CD14-positive monocyte (primary cell): ENCODE measurements around the gene ADAMTS17. TPM values are rescaled to one million over a fixed set of nuclear protein-coding genes. Genes with fewer than 3 reads are reported as not detected.

Experiments
- DNase-seq, 3 donors: peaks; one replicate each; pipeline ENCODE4 v3.0.0-alpha.2; 2011 to 2022
- H2AFZ ChIP-seq: 2 replicates; pipeline ENCODE4 v1.6.0; 2012; ENCODE audit warnings: mild to moderate bottlenecking, low read depth, low read length, inconsistent platforms; ENCODE audit not compliant: insufficient read depth, poor library complexity, severe bottlenecking
- H3K27ac ChIP-seq, 2 donors: 1 replicate in 1 of 2; 2 replicates in 1 of 2; pipeline ENCODE4 v1.5.1; 2012 to 2013; ENCODE audit warnings: low read length in 2 of 2, control low read depth in 1 of 2, inconsistent platforms in 1 of 2, low read depth in 1 of 2, mild to moderate bottlenecking in 1 of 2
- H3K27me3 ChIP-seq, 2 donors: one replicate each; pipeline versions ENCODE4 v1.6.0 to v1.6.1; 2011 to 2013; ENCODE audit warnings: low read length in 2 of 2; ENCODE audit not compliant: control insufficient read depth in 2 of 2, insufficient read depth in 2 of 2
- H3K36me3 ChIP-seq, 2 donors: replicated peaks in 1 of 2; 1 replicate in 1 of 2; 2 replicates in 1 of 2; pipeline versions ENCODE4 v1.5.1 to v1.6.1; 2012 to 2013; ENCODE audit warnings: low read length in 2 of 2, control low read depth in 1 of 2, inconsistent platforms in 1 of 2, mild to moderate bottlenecking in 1 of 2; ENCODE audit not compliant: insufficient read depth in 2 of 2, control insufficient read depth in 1 of 2
- H3K4me1 ChIP-seq, 2 donors: 1 replicate in 1 of 2; 2 replicates in 1 of 2; pipeline versions ENCODE4 v1.5.1 to v1.6.1; 2012 to 2013; ENCODE audit warnings: low read length in 2 of 2, control low read depth in 1 of 2, inconsistent platforms in 1 of 2, mild to moderate bottlenecking in 1 of 2, moderate library complexity in 1 of 2; ENCODE audit not compliant: insufficient read depth in 2 of 2, control insufficient read depth in 1 of 2
- H3K4me2 ChIP-seq: replicated peaks from 2 replicates; pipeline ENCODE3; 2012; ENCODE audit warnings: low read length, moderate library complexity, mild to moderate bottlenecking; ENCODE audit not compliant: poor library complexity, severe bottlenecking; ENCODE audit errors: extremely low read depth
- H3K4me3 ChIP-seq, 3 experiments: fragments of 200-600 bp in 1 of 3; sonication (generic) in 1 of 3; replicated peaks in 1 of 3; 1 replicate in 2 of 3; 2 replicates in 1 of 3; pipeline ENCODE4 v1.5.1; 2011 to 2013; ENCODE audit warnings: low read length in 3 of 3, mild to moderate bottlenecking in 3 of 3, control low read depth in 2 of 3, low read depth in 2 of 3, inconsistent platforms in 1 of 3, moderate library complexity in 1 of 3
- H3K79me2 ChIP-seq: 2 replicates; pipeline ENCODE4 v1.6.0; 2012; ENCODE audit warnings: mild to moderate bottlenecking, control low read depth, inconsistent platforms, low read length, moderate library complexity; ENCODE audit not compliant: insufficient read depth
- H3K9ac ChIP-seq: 2 replicates; pipeline ENCODE4 v1.6.0; 2017; ENCODE audit warnings: low read length, mild to moderate bottlenecking; ENCODE audit not compliant: insufficient read depth, poor library complexity, severe bottlenecking
- H3K9me3 ChIP-seq, 2 donors: replicated peaks in 1 of 2; 1 replicate in 1 of 2; 2 replicates in 1 of 2; pipeline versions ENCODE4 v1.5.1 to v1.6.1; 2012 to 2013; ENCODE audit warnings: low read length in 2 of 2, control low read depth in 1 of 2; ENCODE audit not compliant: control insufficient read depth in 1 of 2, insufficient read depth in 1 of 2
- H4K20me1 ChIP-seq: 2 replicates; pipeline ENCODE4 v1.6.0; 2012; ENCODE audit warnings: mild to moderate bottlenecking, low read length, control low read depth, moderate library complexity; ENCODE audit not compliant: insufficient read depth
- H3K27ac Mint-ChIP-seq, 7 donors: one replicate each; pipeline ENCODE4 v1.8.0; 2020; ENCODE audit warnings: mild to moderate bottlenecking in 7 of 7, mixed read lengths in 7 of 7, moderate library complexity in 6 of 7, inconsistent platforms in 2 of 7
- H3K27me3 Mint-ChIP-seq, 3 donors: one replicate each; pipeline ENCODE4 v1.8.0; 2021 to 2022; ENCODE audit warnings: low read depth in 3 of 3, mild to moderate bottlenecking in 3 of 3, mixed read lengths in 3 of 3, moderate library complexity in 3 of 3, inconsistent platforms in 1 of 3
- H3K36me3 Mint-ChIP-seq, 2 donors: one replicate each; pipeline ENCODE4 v1.8.0; 2020; ENCODE audit warnings: mixed read lengths in 2 of 2, inconsistent platforms in 1 of 2, mild to moderate bottlenecking in 1 of 2
- H3K4me1 Mint-ChIP-seq: one replicate; pipeline ENCODE4 v1.8.0; 2020; ENCODE audit warnings: mild to moderate bottlenecking, mixed read lengths
- H3K4me3 Mint-ChIP-seq, 2 donors: one replicate each; pipeline ENCODE4 v1.8.0; 2020; ENCODE audit warnings: mild to moderate bottlenecking in 2 of 2, mixed read lengths in 2 of 2, moderate library complexity in 1 of 2
- H3K9me3 Mint-ChIP-seq, 7 donors: one replicate each; pipeline ENCODE4 v1.8.0; 2020 to 2022; ENCODE audit warnings: mixed read lengths in 7 of 7, mild to moderate bottlenecking in 6 of 7, moderate library complexity in 6 of 7, inconsistent platforms in 2 of 7
- CTCF ChIP-seq: fragments of 200-600 bp; IDR thresholded peaks from one replicate; pipeline ENCODE4 v1.8.0; 2022; ENCODE audit warnings: antibody characterized with exemption, mild to moderate bottlenecking
- WGBS: methylation state at CpG from one replicate; pipeline ENCODE4 v1.1.5; 2013; ENCODE audit warnings: missing lambda C conversion rate; ENCODE audit not compliant: insufficient coverage; 5-methylcytosine and 5-hydroxymethylcytosine counted together
- intact Hi-C, 2 donors: fragments of 100-400 bp; cut with micrococcal nuclease; formaldehyde crosslinking; loops; one replicate each; pipeline versions ENCODE4 v1.15.0 to v1.15.1; 2023
- polyA plus RNA-seq, 3 donors: library from polyadenylated mRNA; depleted of rRNA in 1 of 3; unstranded in 2 of 3; stranded (reverse) in 1 of 3; fragments of 300-500 nt in 2 of 3; fragments of >200 nt in 1 of 3; fragmentation: Illumina TruSeq in 2 of 3; gene quantifications; 1 replicate in 2 of 3; 2 replicates in 1 of 3; pipeline ENCODE4 v1.2.3, GENCODE V29; 2012 to 2021

Gene ADAMTS17
- polyA plus RNA-seq, 3 donors = 0.03 to 0.25 TPM; not detected in 1

GRCh38 chr15:100350434-100351226 lies 8.9 kb upstream of the ADAMTS17 start:
- Histone ChIP-seq H3K79me2 (no peaks in the 10 kb centered on the region), H3K27me3 (peaks cover 0 to 21% of the 10 kb centered on the region in 2 donors), H4K20me1 (no peaks in the 10 kb centered on the region), H3K4me3 (peak overlapping the region; percentile 23 to 94 (median 82)), H3K9ac (peak overlapping the region; percentile 80), H3K9me3 (peaks cover 0 to 6% of the 10 kb centered on the region in 2 donors), H3K4me1 (peaks cover 23 to 24% of the 10 kb centered on the region in 2 donors), H3K4me2 (peak overlapping the region; percentile 93), H3K36me3 (no peaks in the 10 kb centered on the region), H3K27ac (peak overlapping the region; percentile 78 to 84), H2AFZ (peak overlapping the region; percentile 99)
- H3K4me3 Mint-ChIP-seq = peak overlapping the region; percentile 93 to 97
- H3K27me3 Mint-ChIP-seq = peaks cover 5 to 20% (median 15%) of the 10 kb centered on the region in 3 donors
- intact Hi-C loops = loop anchor here in 1 of 2 donors (5.0 to 10.0 kb wide), 2 partner anchors 372 to 436 kb away; no protein-coding TSS in a partner anchor
- peaks cover 0 to 12% (median 6%) of the 10 kb centered on the region in 7 donors for H3K9me3 Mint-ChIP-seq
- H3K36me3 Mint-ChIP-seq = peaks cover 0 to 5% of the 10 kb centered on the region in 2 donors
- no peak for TF ChIP-seq CTCF
- WGBS = 35% methylated on average over 13 of the region's 19 CpGs
- peak; percentile 82 to 89 (median 89) for DNase-seq
- peak overlapping the region; percentile 94 to 97 (median 97) for H3K27ac Mint-ChIP-seq
- H3K4me1 Mint-ChIP-seq = peaks cover 19% of the 10 kb centered on the region

GRCh38 chr15:100349696-100350433 lies 8.1 kb upstream of the ADAMTS17 start:
- intact Hi-C loops = loop anchor here (5.0 to 10.0 kb wide), 4 partner anchors 222 to 435 kb away; partner anchors contain the start of genes ASB7 (in 1 of the 2) and LINS1 (in 1 of the 2)
- peak overlapping the region; percentile 93 to 97 for H3K4me3 Mint-ChIP-seq
- peak; percentile 81 to 91 (median 89) for DNase-seq
- no peaks in the 10 kb centered on the region for H3K36me3 ChIP-seq
- peak overlapping the region; percentile 93 for H3K4me2 ChIP-seq
- H3K9me3 ChIP-seq = peaks cover 0 to 6% of the 10 kb centered on the region in 2 donors
- WGBS = 1% methylated on average over 40 of the region's 43 CpGs
- peaks cover 23 to 24% of the 10 kb centered on the region in 2 donors for H3K4me1 ChIP-seq
- H3K4me1 Mint-ChIP-seq = peaks cover 19% of the 10 kb centered on the region
- peak; percentile 94 for TF ChIP-seq CTCF
- peaks cover 0 to 5% of the 10 kb centered on the region in 2 donors for H3K36me3 Mint-ChIP-seq
- no peaks in the 10 kb centered on the region for H4K20me1 ChIP-seq
- H3K27ac ChIP-seq = peak overlapping the region; percentile 78 to 84
- H3K27me3 Mint-ChIP-seq = peaks cover 4 to 19% (median 18%) of the 10 kb centered on the region in 3 donors
- peak overlapping the region; percentile 79 to 94 (median 82) for H3K4me3 ChIP-seq
- peak overlapping the region; percentile 99 for H2AFZ ChIP-seq
- peaks cover 2 to 21% of the 10 kb centered on the region in 2 donors for H3K27me3 ChIP-seq
- peak overlapping the region; percentile 94 to 97 (median 97) for H3K27ac Mint-ChIP-seq
- H3K9ac ChIP-seq = peak overlapping the region; percentile 80
- peaks cover 0 to 7% (median 5%) of the 10 kb centered on the region in 7 donors for H3K9me3 Mint-ChIP-seq
- no peaks in the 10 kb centered on the region for H3K79me2 ChIP-seq
